Neural cell (in vitro differentiated cells): ENCODE results near the gene UBASH3A. TPM values are rescaled to one million over a fixed set of nuclear protein-coding genes. Genes with fewer than 3 reads are reported as not detected.

Source experiments
- H2AFZ ChIP-seq: fragments of 200-600, 300-800 bp; sonication (generic), shearing (Covaris generic); 2 replicates; pipeline ENCODE4 v1.6.0; 2014; ENCODE audit warnings: low read depth, mild to moderate bottlenecking, antibody characterized with exemption, low read length, moderate library complexity
- H3F3A ChIP-seq: fragments of 200-600 bp; shearing (Covaris generic); 2 replicates; pipeline ENCODE4 v1.6.1; 2016; ENCODE audit warnings: mild to moderate bottlenecking, moderate library complexity, mixed read lengths, antibody characterized with exemption, low read length; ENCODE audit not compliant: insufficient read depth, poor library complexity, severe bottlenecking
- H3K27ac ChIP-seq: fragments of 200-600, 300-800 bp; sonication (generic), shearing (Covaris generic); 2 replicates; pipeline ENCODE4 v1.5.1; 2014; ENCODE audit warnings: mild to moderate bottlenecking, low read length, moderate library complexity
- H3K27me3 ChIP-seq: fragments of 300-800, 200-600 bp; sonication (generic), shearing (Covaris generic); 2 replicates; pipeline ENCODE4 v1.6.0; 2014; ENCODE audit warnings: mild to moderate bottlenecking, low read depth, low read length, moderate library complexity; ENCODE audit not compliant: insufficient read depth
- H3K36me3 ChIP-seq: fragments of 300-800, 200-600 bp; sonication (generic), shearing (Covaris generic); 2 replicates; pipeline ENCODE4 v1.5.1; 2014; ENCODE audit warnings: mild to moderate bottlenecking, antibody characterized with exemption, low read length, moderate library complexity; ENCODE audit not compliant: insufficient read depth
- H3K4me2 ChIP-seq: fragments of 300-800, 200-600 bp; sonication (generic), shearing (Covaris generic); 2 replicates; pipeline ENCODE4 v1.6.0; 2014; ENCODE audit warnings: mild to moderate bottlenecking, low read length
- H3K4me3 ChIP-seq: fragments of 300-800, 200-600 bp; sonication (generic), shearing (Covaris generic); 2 replicates; pipeline ENCODE4 v1.5.1; 2014; ENCODE audit warnings: mild to moderate bottlenecking, low read length, moderate library complexity
- H3K79me2 ChIP-seq: fragments of 200-600 bp; shearing (Covaris generic); replicated peaks from 2 replicates; pipeline ENCODE4 v1.6.0; 2014; ENCODE audit warnings: mild to moderate bottlenecking, low read length, moderate library complexity; ENCODE audit not compliant: insufficient read depth
- H3K9ac ChIP-seq: fragments of 300-800, 200-600 bp; sonication (generic), shearing (Covaris generic); 2 replicates; pipeline ENCODE4 v1.6.1; 2016; ENCODE audit warnings: mild to moderate bottlenecking, low read length, mixed read lengths
- H3K9me2 ChIP-seq: fragments of 200-600 bp; shearing (Covaris generic); 2 replicates; pipeline ENCODE4 v1.6.1; 2016; ENCODE audit warnings: mild to moderate bottlenecking, low read length, mixed read lengths; ENCODE audit not compliant: insufficient read depth
- H3K9me3 ChIP-seq: fragments of 200-600, 300-800 bp; sonication (generic), shearing (Covaris generic); 2 replicates; pipeline ENCODE4 v1.6.1; 2016; ENCODE audit warnings: mild to moderate bottlenecking, mixed run types, low read length, moderate library complexity, mixed read lengths
- H4K20me1 ChIP-seq: fragments of 200-600 bp; shearing (Covaris generic); 2 replicates; pipeline ENCODE4 v1.6.1; 2016; ENCODE audit warnings: mild to moderate bottlenecking, mixed run types; ENCODE audit not compliant: insufficient read depth
- CTCF ChIP-seq: fragments of 450-650 bp; IDR thresholded peaks from 2 replicates; pipeline ENCODE4 v1.5.1; 2014; ENCODE audit warnings: antibody characterized with exemption, mild to moderate bottlenecking, moderate library complexity; ENCODE audit not compliant: poor library complexity, severe bottlenecking
- EP300 ChIP-seq: fragments of 450-650 bp; conservative IDR thresholded peaks from 2 replicates; pipeline ENCODE4 v1.6.1; 2014; ENCODE audit warnings: antibody characterized with exemption, mild to moderate bottlenecking, moderate library complexity; ENCODE audit not compliant: poor library complexity, severe bottlenecking
- EZH2 ChIP-seq: fragments of 200-600, 300-800 bp; shearing (Covaris generic), sonication (generic); IDR thresholded peaks from 2 replicates; pipeline ENCODE4 v1.6.1; 2014; ENCODE audit warnings: antibody characterized with exemption, low read length, borderline replicate concordance, mild to moderate bottlenecking; ENCODE audit not compliant: insufficient read depth, poor library complexity, severe bottlenecking
- MXI1 ChIP-seq: fragments of 450-650 bp; conservative IDR thresholded peaks from 2 replicates; pipeline ENCODE4 v1.6.1; 2014; ENCODE audit warnings: antibody characterized with exemption, mild to moderate bottlenecking; ENCODE audit not compliant: poor library complexity, severe bottlenecking
- POLR2AphosphoS5 ChIP-seq: IDR thresholded peaks from 2 replicates; pipeline ENCODE4 v1.6.1; 2012
- RAD21 ChIP-seq: fragments of 450-650 bp; conservative IDR thresholded peaks from 2 replicates; pipeline ENCODE4 v1.6.1; 2014; ENCODE audit warnings: antibody characterized with exemption, mild to moderate bottlenecking, moderate library complexity
- REST ChIP-seq: IDR thresholded peaks from 2 replicates; pipeline ENCODE4 v1.6.1; 2012; ENCODE audit warnings: borderline replicate concordance
- SMC3 ChIP-seq: fragments of 450-650 bp; conservative IDR thresholded peaks from 2 replicates; pipeline ENCODE4 v1.6.1; 2014; ENCODE audit warnings: antibody characterized with exemption, mild to moderate bottlenecking, moderate library complexity; ENCODE audit not compliant: poor library complexity
- TAF1 ChIP-seq: IDR thresholded peaks from 2 replicates; pipeline ENCODE4 v1.6.1; 2012; ENCODE audit warnings: low read depth
- polyA plus RNA-seq: library from polyadenylated mRNA; depleted of rRNA; stranded (reverse); fragments of >200 nt; gene quantifications from 2 replicates; pipeline ENCODE4 v1.2.3, GENCODE V29; 2014

UBASH3A gene
- polyA plus RNA-seq, 1 donor from 2014 or later: not detected

GRCh38 chr21:42480736-42481135, 77.0 kb downstream of the UBASH3A start:
- H3K4me3 ChIP-seq: no peak overlapping the region
- H3F3A ChIP-seq: no peaks in the 10 kb centered on the region
- no peak overlapping the region for H2AFZ ChIP-seq
- no peaks in the 10 kb centered on the region for H3K27me3 ChIP-seq
- no peaks in the 10 kb centered on the region for H3K36me3 ChIP-seq
- TF ChIP-seq SMC3: no peak
- no peak for TF ChIP-seq RAD21
- no peak for TF ChIP-seq EP300
- no peak for TF ChIP-seq MXI1
- no peak for TF ChIP-seq REST
- no peak for TF ChIP-seq EZH2
- no peak for TF ChIP-seq POLR2AphosphoS5
- no peak for TF ChIP-seq CTCF
- no peak for TF ChIP-seq TAF1
- H3K9me2 ChIP-seq: no peaks in the 10 kb centered on the region
- no peak overlapping the region for H3K27ac ChIP-seq
- no peaks in the 10 kb centered on the region for H3K79me2 ChIP-seq
- no peak overlapping the region for H3K9ac ChIP-seq
- no peaks in the 10 kb centered on the region for H3K9me3 ChIP-seq
- no peaks in the 10 kb centered on the region for H4K20me1 ChIP-seq
- no peak overlapping the region for H3K4me2 ChIP-seq

GRCh38 chr21:42481169-42481568, 77.5 kb downstream of the UBASH3A start:
- Histone ChIP-seq H3K27ac (no peak overlapping the region), H3K27me3 (no peaks in the 10 kb centered on the region), H3F3A (no peaks in the 10 kb centered on the region), H3K9me3 (no peaks in the 10 kb centered on the region), H3K9me2 (no peaks in the 10 kb centered on the region), H3K4me2 (no peak overlapping the region), H3K36me3 (no peaks in the 10 kb centered on the region), H4K20me1 (no peaks in the 10 kb centered on the region), H2AFZ (no peak overlapping the region), H3K79me2 (no peaks in the 10 kb centered on the region), H3K9ac (no peak overlapping the region), H3K4me3 (no peak overlapping the region)
- TF ChIP-seq SMC3: no peak
- TF ChIP-seq EZH2: no peak
- TF ChIP-seq RAD21: no peak
- no peak for TF ChIP-seq TAF1

- Histone ChIP-seq H3K79me2 (no peaks in the 10 kb centered on the region), H3K9me3 (no peaks in the 10 kb centered on the region), H3K9ac (no peak overlapping the region), H3K27me3 (no peaks in the 10 kb centered on the region), H3K4me3 (no peak overlapping the region), H3K27ac (no peak overlapping the region), H3K9me2 (no peaks in the 10 kb centered on the region), H4K20me1 (no peaks in the 10 kb centered on the region), H3K4me2 (no peak overlapping the region), H3F3A (no peaks in the 10 kb centered on the region), H3K36me3 (no peaks in the 10 kb centered on the region), H2AFZ (no peak overlapping the region)
- TF ChIP-seq EZH2 (no peak), TAF1 (no peak), SMC3 (no peak), EP300 (no peak), RAD21 (no peak), MXI1 (no peak), POLR2AphosphoS5 (no peak), CTCF (no peak), REST (no peak)
These were observed 81.3 kb downstream of the UBASH3A start for GRCh38 chr21:42484966-42485365.
